ENCODE results near the gene U2AF2.

The U2AF2 gene

GRCh38 chr19:55649268-55650125, 5.3 kb upstream of the U2AF2 start:
- no peaks in the 10 kb centered on the region for H3K9me3 ChIP-seq
- peaks cover 24% of the 10 kb centered on the region for H3K27me3 ChIP-seq
- TF ChIP-seq, protein P1, sequence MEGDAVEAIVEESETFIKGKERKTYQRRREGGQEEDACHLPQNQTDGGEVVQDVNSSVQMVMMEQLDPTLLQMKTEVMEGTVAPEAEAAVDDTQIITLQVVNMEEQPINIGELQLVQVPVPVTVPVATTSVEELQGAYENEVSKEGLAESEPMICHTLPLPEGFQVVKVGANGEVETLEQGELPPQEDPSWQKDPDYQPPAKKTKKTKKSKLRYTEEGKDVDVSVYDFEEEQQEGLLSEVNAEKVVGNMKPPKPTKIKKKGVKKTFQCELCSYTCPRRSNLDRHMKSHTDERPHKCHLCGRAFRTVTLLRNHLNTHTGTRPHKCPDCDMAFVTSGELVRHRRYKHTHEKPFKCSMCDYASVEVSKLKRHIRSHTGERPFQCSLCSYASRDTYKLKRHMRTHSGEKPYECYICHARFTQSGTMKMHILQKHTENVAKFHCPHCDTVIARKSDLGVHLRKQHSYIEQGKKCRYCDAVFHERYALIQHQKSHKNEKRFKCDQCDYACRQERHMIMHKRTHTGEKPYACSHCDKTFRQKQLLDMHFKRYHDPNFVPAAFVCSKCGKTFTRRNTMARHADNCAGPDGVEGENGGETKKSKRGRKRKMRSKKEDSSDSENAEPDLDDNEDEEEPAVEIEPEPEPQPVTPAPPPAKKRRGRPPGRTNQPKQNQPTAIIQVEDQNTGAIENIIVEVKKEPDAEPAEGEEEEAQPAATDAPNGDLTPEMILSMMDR (IDR thresholded peaks at IDR 0.05), result no peak
- H3K4me1 ChIP-seq (ENCODE audit: control insufficient read depth in 1 of 2, insufficient read depth in 1 of 2, low read depth in 1 of 2, low read length in 1 of 2), result peaks cover 25 to 33% of the 10 kb centered on the region in 2 experiments
- H3K36me3 ChIP-seq, result peaks cover 12% of the 10 kb centered on the region
- H3K27ac ChIP-seq, result no peak overlapping the region
- H3K4me3 ChIP-seq (ENCODE audit: low read depth in 1 of 2, low read length in 1 of 2), result no peak overlapping the region

GRCh38 chr19:55650126-55650557, 4.7 kb upstream of the U2AF2 start:
- Histone ChIP-seq H3K4me3 (ENCODE audit: low read depth in 1 of 2, low read length in 1 of 2) (no peak overlapping the region), H3K36me3 (peaks cover 5% of the 10 kb centered on the region)

DNA sequence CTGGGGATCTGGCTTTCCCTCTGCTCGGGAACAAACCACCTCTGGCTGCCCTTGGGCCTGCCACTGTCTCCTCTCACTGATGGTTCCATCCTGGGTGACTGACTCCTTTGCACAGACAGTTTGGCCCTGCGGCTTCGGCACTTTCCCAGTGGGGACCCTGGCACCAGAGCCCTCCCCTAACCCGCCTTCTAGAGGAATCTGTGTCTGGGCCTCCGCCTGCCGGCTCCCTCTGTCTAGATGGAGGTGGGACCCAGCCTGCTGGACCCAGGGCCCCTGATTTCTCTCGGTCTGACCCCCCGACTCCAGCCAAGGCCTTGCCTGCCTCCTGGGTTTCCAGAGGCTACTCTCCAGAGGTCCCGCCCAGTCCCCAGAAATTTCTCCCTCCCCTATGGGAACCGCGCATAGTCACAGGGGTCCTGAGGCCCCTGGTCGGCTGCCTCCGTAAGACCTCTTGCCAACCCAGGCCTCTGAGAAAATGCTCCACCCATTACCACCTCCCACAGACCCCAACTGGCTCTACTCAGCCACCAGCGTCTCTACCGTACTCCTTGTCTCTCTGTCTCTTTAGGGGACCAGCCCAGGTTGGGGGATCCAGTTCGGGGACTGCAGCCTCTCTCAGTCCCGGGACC, 4.1 kb upstream of the U2AF2 start:
- TF ChIP-seq, protein P1 (IDR thresholded peaks at IDR 0.05), result no peak
- Histone ChIP-seq H3K27ac (no peak overlapping the region), H3K9me3 (no peaks in the 10 kb centered on the region), H3K4me1 (ENCODE audit: control insufficient read depth in 1 of 2, insufficient read depth in 1 of 2, low read depth in 1 of 2, low read length in 1 of 2) (peaks cover 26 to 31% of the 10 kb centered on the region in 2 experiments), H3K36me3 (no peaks in the 10 kb centered on the region), H3K27me3 (peaks cover 24% of the 10 kb centered on the region), H3K4me3 (ENCODE audit: low read depth in 1 of 2, low read length in 1 of 2) (no peak overlapping the region)

More at GRCh38 chr19:55650126-55650557, 4.7 kb upstream of the U2AF2 start:
- H3K27me3 ChIP-seq, result peaks cover 24% of the 10 kb centered on the region
- H3K4me1 ChIP-seq (ENCODE audit: control insufficient read depth in 1 of 2, insufficient read depth in 1 of 2, low read depth in 1 of 2, low read length in 1 of 2), result peaks cover 23 to 28% of the 10 kb centered on the region in 2 experiments
- TF ChIP-seq, protein P1 (IDR thresholded peaks at IDR 0.05), result no peak
- H3K9me3 ChIP-seq, result no peaks in the 10 kb centered on the region
- no peak overlapping the region for H3K27ac ChIP-seq

- no peaks in the 10 kb centered on the region for H3K36me3 ChIP-seq
- peaks cover 24% of the 10 kb centered on the region for H3K27me3 ChIP-seq
- peaks cover 32 to 36% of the 10 kb centered on the region in 2 experiments for H3K4me1 ChIP-seq (ENCODE audit: control insufficient read depth in 1 of 2, insufficient read depth in 1 of 2, low read depth in 1 of 2, low read length in 1 of 2)
- TF ChIP-seq, protein P1 (IDR thresholded peaks at IDR 0.05), result no peak
- no peak overlapping the region for H3K27ac ChIP-seq
- no peaks in the 10 kb centered on the region for H3K9me3 ChIP-seq
- no peak overlapping the region for H3K4me3 ChIP-seq (ENCODE audit: low read depth in 1 of 2, low read length in 1 of 2)
Observed at GRCh38 chr19:55651236-55651635, 3.6 kb upstream of the U2AF2 start.

DNA sequence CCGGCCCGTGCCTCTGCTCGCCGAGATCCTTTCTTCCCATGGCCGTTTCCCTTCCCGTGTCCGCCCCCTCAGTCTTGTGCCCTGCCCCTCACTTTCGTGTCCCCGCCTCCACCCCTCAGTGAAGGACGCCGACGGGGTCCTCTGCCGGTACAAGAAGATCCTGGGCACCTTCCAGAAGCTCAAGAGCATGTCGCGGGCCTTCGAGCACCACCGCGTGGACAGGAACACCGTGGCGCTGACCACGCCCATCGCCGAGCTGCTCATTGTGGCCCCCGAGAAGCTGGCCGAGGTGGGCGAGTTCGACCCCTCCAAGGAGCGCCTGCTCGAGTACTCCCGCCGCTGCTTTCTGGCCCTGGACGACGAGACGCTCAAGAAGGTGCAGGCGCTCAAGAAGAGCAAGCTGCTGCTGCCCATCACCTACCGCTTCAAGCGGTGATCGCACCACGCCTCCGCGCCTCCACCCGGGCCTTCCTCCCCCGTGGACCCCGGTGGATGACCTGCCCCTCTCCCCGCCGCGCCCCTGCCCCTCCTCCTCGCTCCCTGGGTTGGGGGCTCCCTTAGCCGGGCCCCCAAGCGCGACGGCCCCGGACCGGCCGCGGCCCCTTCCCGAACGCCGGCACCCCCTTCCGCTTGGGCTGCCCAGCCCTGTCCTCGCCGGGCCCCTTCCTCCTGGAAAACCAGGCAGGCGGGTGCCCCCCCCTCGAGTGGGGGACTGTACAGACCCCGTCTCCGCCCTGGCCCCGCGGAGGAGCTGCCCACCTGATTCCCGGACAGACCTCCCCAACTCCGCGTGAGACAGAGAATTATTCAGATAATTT, 2.3 kb upstream of the U2AF2 start:
- H3K36me3 ChIP-seq, result peaks cover 7% of the 10 kb centered on the region
- H3K4me1 ChIP-seq (ENCODE audit: control insufficient read depth in 1 of 2, insufficient read depth in 1 of 2, low read depth in 1 of 2, low read length in 1 of 2), result peaks cover 40 to 42% of the 10 kb centered on the region in 2 experiments
- H3K4me3 ChIP-seq (ENCODE audit: low read depth in 1 of 2, low read length in 1 of 2), result no peak overlapping the region
- no peak overlapping the region for H3K27ac ChIP-seq
- H3K9me3 ChIP-seq, result no peaks in the 10 kb centered on the region
- H3K27me3 ChIP-seq, result peaks cover 21% of the 10 kb centered on the region
- TF ChIP-seq, protein P1 (IDR thresholded peaks at IDR 0.05), result no peak

Measured in neutrophil (primary cell).